SK-N-SH treated with all-trans-retinoic acid at 6 μM for 48 hours (cell line): Measurements from ENCODE around the gene PLPP3.

Source experiments
- ATAC-seq: fragments of 200-7000 bp; cut with Tn5 transposase; 3 replicates; pipeline ENCODE4 v1.9.1; 2020; ENCODE audit warnings: mild to moderate bottlenecking, moderate library complexity
- ARNTL ChIP-seq: fragments of 450-650 bp; formaldehyde crosslinking; IDR thresholded peaks from 2 replicates; pipeline ENCODE4 v1.5.0; 2020; ENCODE audit warnings: low read depth, mild to moderate bottlenecking, moderate library complexity, borderline replicate concordance
- CSDC2 ChIP-seq: fragments of 250-450 bp; sonication (Bioruptor Pico); IDR thresholded peaks from 2 replicates; pipeline ENCODE4 v1.5.0; 2020; ENCODE audit warnings: mild to moderate bottlenecking, moderate library complexity
- CSRNP3 ChIP-seq: fragments of 250-450 bp; sonication (Bioruptor Pico); IDR thresholded peaks from 2 replicates; pipeline ENCODE4 v1.5.1; 2021; ENCODE audit warnings: mild to moderate bottlenecking, moderate library complexity
- ESRRG ChIP-seq: fragments of 250-450 bp; sonication (Bioruptor Pico); IDR thresholded peaks from 2 replicates; pipeline ENCODE4 v1.6.1; 2021; ENCODE audit warnings: mild to moderate bottlenecking
- ISL1 ChIP-seq: fragments of 250-450 bp; sonication (Bioruptor Pico); IDR thresholded peaks from 2 replicates; pipeline ENCODE4 v2.1.2; 2022; ENCODE audit warnings: mild to moderate bottlenecking, moderate library complexity
- OSR1 ChIP-seq: fragments of 250-450 bp; sonication (Bioruptor Pico); IDR thresholded peaks from 2 replicates; pipeline ENCODE4 v1.8.0; 2022; ENCODE audit warnings: moderate library complexity, mild to moderate bottlenecking, inconsistent platforms
- PATZ1 ChIP-seq: fragments of 250-450 bp; sonication (Bioruptor Pico); IDR thresholded peaks from 2 replicates; pipeline ENCODE4 v1.8.0; 2020; ENCODE audit warnings: mild to moderate bottlenecking, moderate library complexity, borderline replicate concordance
- PPARA ChIP-seq: fragments of 250-450 bp; sonication (Bioruptor Pico); IDR thresholded peaks from 2 replicates; pipeline ENCODE4 v1.5.0; 2020; ENCODE audit warnings: mild to moderate bottlenecking, borderline replicate concordance
- SNAI2 ChIP-seq: fragments of 250-450 bp; sonication (Bioruptor Pico); IDR thresholded peaks from 2 replicates; pipeline ENCODE4 v1.5.0; 2020; ENCODE audit warnings: mild to moderate bottlenecking, moderate library complexity
- TCF4 ChIP-seq: fragments of 250-450 bp; sonication (Bioruptor Pico); IDR thresholded peaks from 2 replicates; pipeline ENCODE4 v1.8.0; 2021; ENCODE audit warnings: mild to moderate bottlenecking, moderate library complexity, borderline replicate concordance
- TOX ChIP-seq: fragments of 250-450 bp; sonication (Bioruptor Pico); IDR thresholded peaks from 2 replicates; pipeline ENCODE4 v1.8.0; 2021; ENCODE audit warnings: mild to moderate bottlenecking, moderate library complexity, borderline replicate concordance
- TSHZ2 ChIP-seq: fragments of 250-450 bp; sonication (Bioruptor Pico); IDR thresholded peaks from 2 replicates; pipeline ENCODE4 v1.5.0; 2020; ENCODE audit warnings: mild to moderate bottlenecking, moderate library complexity
- ZC3H10 ChIP-seq: fragments of 250-450 bp; sonication (Bioruptor Pico); IDR thresholded peaks from 2 replicates; pipeline ENCODE4 v1.5.1; 2021; ENCODE audit warnings: mild to moderate bottlenecking, moderate library complexity
- ZFP3 ChIP-seq: fragments of 250-450 bp; sonication (Bioruptor Pico); IDR thresholded peaks from 2 replicates; pipeline ENCODE4 v1.5.0; 2020; ENCODE audit warnings: mild to moderate bottlenecking, moderate library complexity
- ZFP30 ChIP-seq: fragments of 450-650 bp; formaldehyde crosslinking; IDR thresholded peaks from 2 replicates; pipeline ENCODE4 v1.5.0; 2022; ENCODE audit warnings: mild to moderate bottlenecking, moderate library complexity
- ZNF565 ChIP-seq: fragments of 450-650 bp; formaldehyde crosslinking; conservative IDR thresholded peaks from 2 replicates; pipeline ENCODE4 v1.5.0; 2020; ENCODE audit warnings: low read depth, mild to moderate bottlenecking, moderate library complexity
- ZNF8 ChIP-seq: fragments of 450-650 bp; formaldehyde crosslinking; IDR thresholded peaks from 2 replicates; pipeline ENCODE4 v1.5.0; 2020; ENCODE audit warnings: mild to moderate bottlenecking, moderate library complexity
- TF ChIP-seq, protein P1 (sequence below): fragments of 250-450 bp; sonication (Bioruptor Pico); IDR thresholded peaks from 2 replicates; pipeline ENCODE4 v1.8.0; 2021; ENCODE audit warnings: low read depth, mild to moderate bottlenecking, moderate library complexity, borderline replicate concordance
- TF ChIP-seq, protein P2 (sequence below): fragments of 250-450 bp; sonication (Bioruptor Pico); IDR thresholded peaks from 2 replicates; pipeline ENCODE4 v1.5.1; 2020; ENCODE audit warnings: low read depth, mild to moderate bottlenecking, moderate library complexity

PLPP3 gene

GRCh38 chr1:56553046-56553445 lies 26.3 kb downstream of the PLPP3 start (continued):
- TF ChIP-seq CSRNP3 (no peak), ZNF565 (CRISPR knock-in tag) (no peak), CSDC2 (CRISPR knock-in tag) (no peak), PATZ1 (CRISPR knock-in tag) (no peak), SNAI2 (no peak), ARNTL (CRISPR knock-in tag) (no peak)

DNA sequence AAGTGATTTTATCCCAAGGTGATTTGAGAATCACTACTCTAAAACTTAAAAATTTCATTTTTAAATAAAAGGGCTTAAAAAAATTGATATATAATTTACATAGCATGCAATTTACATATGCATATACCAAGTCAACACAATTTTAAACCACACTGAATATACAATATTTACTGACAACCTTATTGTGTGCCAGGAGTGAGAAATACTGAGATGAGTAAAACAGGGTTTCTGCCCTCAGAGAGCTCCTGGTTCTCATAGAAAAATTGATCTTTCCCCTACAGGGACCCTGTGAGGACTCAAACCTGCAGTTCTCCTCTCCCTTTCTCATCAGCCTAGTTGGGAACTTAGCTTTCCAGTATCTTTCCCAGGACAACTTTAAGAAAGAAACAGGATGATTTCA lies 27.0 kb downstream of the PLPP3 start:
- no peak for ATAC-seq
- TF ChIP-seq, protein P1, sequence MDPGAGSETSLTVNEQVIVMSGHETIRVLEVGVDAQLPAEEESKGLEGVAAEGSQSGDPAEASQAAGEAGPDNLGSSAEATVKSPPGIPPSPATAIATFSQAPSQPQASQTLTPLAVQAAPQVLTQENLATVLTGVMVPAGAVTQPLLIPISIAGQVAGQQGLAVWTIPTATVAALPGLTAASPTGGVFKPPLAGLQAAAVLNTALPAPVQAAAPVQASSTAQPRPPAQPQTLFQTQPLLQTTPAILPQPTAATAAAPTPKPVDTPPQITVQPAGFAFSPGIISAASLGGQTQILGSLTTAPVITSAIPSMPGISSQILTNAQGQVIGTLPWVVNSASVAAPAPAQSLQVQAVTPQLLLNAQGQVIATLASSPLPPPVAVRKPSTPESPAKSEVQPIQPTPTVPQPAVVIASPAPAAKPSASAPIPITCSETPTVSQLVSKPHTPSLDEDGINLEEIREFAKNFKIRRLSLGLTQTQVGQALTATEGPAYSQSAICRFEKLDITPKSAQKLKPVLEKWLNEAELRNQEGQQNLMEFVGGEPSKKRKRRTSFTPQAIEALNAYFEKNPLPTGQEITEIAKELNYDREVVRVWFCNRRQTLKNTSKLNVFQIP (CRISPR knock-in tag), result no peak
- TF ChIP-seq ZFP30 (CRISPR knock-in tag), result no peak
- TF ChIP-seq, protein P2, sequence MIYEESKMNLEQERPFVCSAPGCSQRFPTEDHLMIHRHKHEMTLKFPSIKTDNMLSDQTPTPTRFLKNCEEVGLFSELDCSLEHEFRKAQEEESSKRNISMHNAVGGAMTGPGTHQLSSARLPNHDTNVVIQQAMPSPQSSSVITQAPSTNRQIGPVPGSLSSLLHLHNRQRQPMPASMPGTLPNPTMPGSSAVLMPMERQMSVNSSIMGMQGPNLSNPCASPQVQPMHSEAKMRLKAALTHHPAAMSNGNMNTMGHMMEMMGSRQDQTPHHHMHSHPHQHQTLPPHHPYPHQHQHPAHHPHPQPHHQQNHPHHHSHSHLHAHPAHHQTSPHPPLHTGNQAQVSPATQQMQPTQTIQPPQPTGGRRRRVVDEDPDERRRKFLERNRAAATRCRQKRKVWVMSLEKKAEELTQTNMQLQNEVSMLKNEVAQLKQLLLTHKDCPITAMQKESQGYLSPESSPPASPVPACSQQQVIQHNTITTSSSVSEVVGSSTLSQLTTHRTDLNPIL (CRISPR knock-in tag), result no peak
- no peak for TF ChIP-seq ZFP3 (CRISPR knock-in tag)
- no peak for TF ChIP-seq OSR1 (CRISPR knock-in tag)
- TF ChIP-seq CSDC2 (CRISPR knock-in tag), result no peak
- TF ChIP-seq TCF4 (CRISPR knock-in tag), result no peak
- no peak for TF ChIP-seq TOX

GRCh38 chr1:56551691-56552090 lies 27.7 kb downstream of the PLPP3 start:
- TF ChIP-seq CSRNP3, result no peak
- TF ChIP-seq PPARA (CRISPR knock-in tag), result no peak
- TF ChIP-seq, all 23 proteins: peak for 0
- no peak for ATAC-seq

- ATAC-seq, result no peak
- TF ChIP-seq TSHZ2 (CRISPR knock-in tag) (no peak), SNAI2 (no peak), CSDC2 (CRISPR knock-in tag) (no peak), ESRRG (no peak), TCF4 (CRISPR knock-in tag) (no peak), ARNTL (CRISPR knock-in tag) (no peak), ZFP3 (CRISPR knock-in tag) (no peak), OSR1 (CRISPR knock-in tag) (no peak), CSRNP3 (no peak), ISL1 (CRISPR knock-in tag) (no peak), PPARA (CRISPR knock-in tag) (no peak), ZNF8 (CRISPR knock-in tag) (no peak), ZC3H10 (no peak), ZNF565 (CRISPR knock-in tag) (no peak)
- TF ChIP-seq, protein P1 (CRISPR knock-in tag), result no peak
- TF ChIP-seq, protein P2 (CRISPR knock-in tag), result no peak
Measured at GRCh38 chr1:56550859-56551188, 28.5 kb downstream of the PLPP3 start.
